H1 (cell line): ENCODE results near the gene OR2A2. TPM values are rescaled to one million over a fixed set of nuclear protein-coding genes. Genes with fewer than 3 reads are reported as not detected.

Experiments used
- CTCF ChIA-PET: fragments of 300-600 bp; sonication (Branson Sonifier 250); formaldehyde crosslinking; loops from one replicate; lab custom pipeline; 2021; ENCODE audit not compliant: partially characterized antibody; lab: Charles Lee
- POLR2A ChIA-PET: fragments of 300-600 bp; sonication (Branson Sonifier 250); formaldehyde crosslinking; loops from one replicate; lab custom pipeline; 2021; ENCODE audit warnings: inconsistent platforms; ENCODE audit not compliant: partially characterized antibody; lab: Charles Lee
- DNase-seq, 2 experiments: peaks; one replicate each; pipeline versions ENCODE4 v3.0.0 to v3.0.0-alpha.2; 2010 to 2022; ENCODE audit warnings: low spot score in 2 of 2, low read depth in 1 of 2, mixed read lengths in 1 of 2
- FAIRE-seq: peaks from 2 replicates; lab custom pipeline; 2011; peaks lifted over from hg19 to GRCh38; lab: Jason Lieb, UNC
- H2AFZ ChIP-seq: 2 replicates; pipeline ENCODE4 v1.8.1; 2012; ENCODE audit warnings: low read length, inconsistent platforms
- H2AK5ac ChIP-seq: 2 replicates; pipeline ENCODE4 v1.6.1; 2013; ENCODE audit warnings: low read depth, low read length
- H2BK120ac ChIP-seq: replicated peaks from 2 replicates; pipeline ENCODE3; 2013; ENCODE audit warnings: low read depth, low read length, inconsistent platforms
- H2BK12ac ChIP-seq: 2 replicates; pipeline ENCODE4 v1.6.1; 2013; ENCODE audit warnings: low read depth, low read length
- H2BK15ac ChIP-seq: 2 replicates; pipeline ENCODE4 v1.6.1; 2013; ENCODE audit warnings: low read length
- H2BK20ac ChIP-seq: 2 replicates; pipeline ENCODE4 v1.6.1; 2013; ENCODE audit warnings: low read length
- H2BK5ac ChIP-seq: 2 replicates; pipeline ENCODE4 v1.6.1; 2013; ENCODE audit warnings: low read depth, low read length
- H3K14ac ChIP-seq: 2 replicates; pipeline ENCODE4 v1.6.1; 2013; ENCODE audit warnings: inconsistent platforms; ENCODE audit not compliant: insufficient read length
- H3K18ac ChIP-seq: 2 replicates; pipeline ENCODE4 v1.6.1; 2013; ENCODE audit warnings: low read length; ENCODE audit errors: extremely low read depth
- H3K23ac ChIP-seq: 2 replicates; pipeline ENCODE4 v1.6.1; 2013; ENCODE audit warnings: inconsistent platforms; ENCODE audit not compliant: insufficient read length
- H3K23me2 ChIP-seq: 2 replicates; pipeline ENCODE4 v1.6.1; 2013; ENCODE audit warnings: low read depth, low read length
- H3K27ac ChIP-seq: 2 replicates; pipeline ENCODE4 v1.6.1; 2011; ENCODE audit warnings: low read depth, low read length, inconsistent platforms
- H3K27me3 ChIP-seq, 4 experiments: replicated peaks in 1 of 4; 1 replicate in 1 of 4; 2 replicates in 3 of 4; pipeline versions ENCODE4 v1.6.1 to v1.8.1; 2011 to 2013; ENCODE audit warnings: low read length in 3 of 4, mild to moderate bottlenecking in 3 of 4, inconsistent platforms in 2 of 4, mixed read lengths in 2 of 4, moderate library complexity in 1 of 4; ENCODE audit not compliant: control insufficient read depth in 3 of 4, insufficient read depth in 3 of 4; ENCODE audit errors: extremely low read depth in 1 of 4
- H3K36me3 ChIP-seq, 4 experiments: 2 replicates each; pipeline versions ENCODE4 v1.6.1 to v1.8.1; 2011 to 2013; ENCODE audit warnings: mild to moderate bottlenecking in 4 of 4, low read length in 3 of 4, moderate library complexity in 2 of 4, control low read depth in 1 of 4, inconsistent platforms in 1 of 4; ENCODE audit not compliant: insufficient read depth in 4 of 4, control insufficient read depth in 2 of 4
- H3K4ac ChIP-seq: replicated peaks from 2 replicates; pipeline ENCODE3; 2013; ENCODE audit warnings: low read length, low read depth, mixed read lengths, inconsistent platforms; ENCODE audit not compliant: insufficient read length
- H3K4me1 ChIP-seq, 4 experiments: replicated peaks in 1 of 4; 1 replicate in 1 of 4; 2 replicates in 3 of 4; pipeline versions ENCODE4 v1.6.1 to v1.8.1; 2011 to 2013; ENCODE audit warnings: low read length in 3 of 4, inconsistent platforms in 2 of 4, mixed read lengths in 1 of 4; ENCODE audit not compliant: insufficient read depth in 4 of 4, control insufficient read depth in 3 of 4
- H3K4me2 ChIP-seq, 2 experiments: 2 replicates each; pipeline versions ENCODE4 v1.6.1 to v1.8.1; 2011 to 2013; ENCODE audit warnings: low read depth in 2 of 2, low read length in 2 of 2, control low read depth in 1 of 2, inconsistent platforms in 1 of 2, mild to moderate bottlenecking in 1 of 2; ENCODE audit not compliant: insufficient read depth in 1 of 2
- H3K4me3 ChIP-seq, 4 experiments: fragments of 200-600, 300-600 bp in 1 of 4; sonication (generic), shearing (Covaris generic), sonication (Bioruptor Twin) in 1 of 4; 2 replicates each; pipeline versions ENCODE4 v1.5.1 to v1.8.1; 2011 to 2016; ENCODE audit warnings: low read length in 4 of 4, low read depth in 3 of 4, control low read depth in 2 of 4, inconsistent platforms in 2 of 4, mild to moderate bottlenecking in 2 of 4, mixed read lengths in 1 of 4, moderate library complexity in 1 of 4; ENCODE audit not compliant: insufficient read depth in 2 of 4; ENCODE audit errors: extremely low read depth in 1 of 4
- H3K56ac ChIP-seq: replicated peaks from 2 replicates; pipeline ENCODE3; 2013; ENCODE audit warnings: low read depth, mild to moderate bottlenecking, mixed read lengths, low read length, inconsistent platforms; ENCODE audit not compliant: insufficient read length
- H3K79me1 ChIP-seq: 2 replicates; pipeline ENCODE4 v1.6.1; 2013; ENCODE audit warnings: low read depth, low read length, control low read depth
- H3K79me2 ChIP-seq, 2 experiments: 2 replicates each; pipeline versions ENCODE4 v1.6.1 to v1.8.1; 2012 to 2013; ENCODE audit warnings: low read length in 2 of 2, mild to moderate bottlenecking in 2 of 2, inconsistent platforms in 1 of 2; ENCODE audit not compliant: insufficient read depth in 2 of 2, control insufficient read depth in 1 of 2
- H3K9ac ChIP-seq, 4 experiments: replicated peaks in 1 of 4; 1 replicate in 1 of 4; 2 replicates in 3 of 4; pipeline versions ENCODE4 v1.6.1 to v1.8.1; 2011 to 2013; ENCODE audit warnings: low read depth in 3 of 4, low read length in 3 of 4, control low read depth in 2 of 4, mild to moderate bottlenecking in 2 of 4, moderate library complexity in 2 of 4, inconsistent platforms in 1 of 4; ENCODE audit errors: extremely low read depth in 1 of 4
- H3K9me3 ChIP-seq, 2 experiments: 2 replicates each; pipeline versions ENCODE4 v1.6.1 to v1.8.1; 2012 to 2013; ENCODE audit warnings: mild to moderate bottlenecking in 2 of 2, moderate library complexity in 2 of 2, control low read depth in 1 of 2, inconsistent platforms in 1 of 2, low read depth in 1 of 2, low read length in 1 of 2, mixed read lengths in 1 of 2; ENCODE audit not compliant: insufficient read depth in 2 of 2
- H4K20me1 ChIP-seq, 2 experiments: replicated peaks in 1 of 2; 2 replicates each; pipeline versions ENCODE3 to v1.8.1; 2011 to 2013; ENCODE audit warnings: inconsistent platforms in 2 of 2, low read length in 2 of 2, mild to moderate bottlenecking in 1 of 2; ENCODE audit not compliant: insufficient read depth in 2 of 2, control insufficient read depth in 1 of 2
- H4K5ac ChIP-seq: 2 replicates; pipeline ENCODE4 v1.6.1; 2013; ENCODE audit warnings: low read length, low read depth, mixed read lengths, inconsistent platforms; ENCODE audit not compliant: insufficient read length
- H4K8ac ChIP-seq: 2 replicates; pipeline ENCODE4 v1.8.0; 2013; ENCODE audit warnings: mild to moderate bottlenecking, moderate library complexity, low read length, inconsistent platforms; ENCODE audit not compliant: insufficient read depth; ENCODE audit errors: extremely low read depth
- H4K91ac ChIP-seq: replicated peaks from 2 replicates; pipeline ENCODE3; 2013; ENCODE audit warnings: low read length, mixed read lengths, inconsistent platforms; ENCODE audit not compliant: insufficient read length
- ASH2L ChIP-seq: fragments of 200-600, 300-600 bp; sonication (generic); IDR thresholded peaks from one replicate; pipeline ENCODE4 v1.7.1; 2017; ENCODE audit warnings: low read length
- ATF2 ChIP-seq: IDR thresholded peaks from 2 replicates; pipeline ENCODE4 v1.6.1; 2012; ENCODE audit warnings: low read length, inconsistent platforms
- BACH1 ChIP-seq: IDR thresholded peaks from 2 replicates; pipeline ENCODE4 v1.6.1; 2012; ENCODE audit warnings: low read length, improper control_type of control experiment
- CHD1 ChIP-seq: IDR thresholded peaks from 2 replicates; pipeline ENCODE4 v1.6.1; 2012; ENCODE audit warnings: low read depth, low read length, improper control_type of control experiment
- JUND ChIP-seq: IDR thresholded peaks from 2 replicates; pipeline ENCODE4 v1.6.1; 2011; ENCODE audit warnings: mild to moderate bottlenecking, improper control_type of control experiment, low read length
- POLR2AphosphoS5 ChIP-seq: IDR thresholded peaks from 2 replicates; pipeline ENCODE4 v1.6.1; 2011; ENCODE audit warnings: low read depth, low read length
- RXRA ChIP-seq: IDR thresholded peaks from 2 replicates; pipeline ENCODE4 v1.6.1; 2011; ENCODE audit warnings: low read depth, mild to moderate bottlenecking, low read length, moderate library complexity; ENCODE audit not compliant: insufficient read depth
- SP1 ChIP-seq: IDR thresholded peaks from 2 replicates; pipeline ENCODE4 v1.6.1; 2011; ENCODE audit warnings: low read depth, low read length
- SUZ12 ChIP-seq: fragments of 200-600 bp; sonication (generic); IDR thresholded peaks from 2 replicates; pipeline ENCODE4 v1.6.1; 2012; ENCODE audit warnings: mild to moderate bottlenecking, inconsistent platforms, low read length, moderate library complexity, mixed read lengths
- TAF1 ChIP-seq: IDR thresholded peaks from 2 replicates; pipeline ENCODE4 v1.6.1; 2011; ENCODE audit warnings: mild to moderate bottlenecking, low read depth, low read length
- TBP ChIP-seq: IDR thresholded peaks from 2 replicates; pipeline ENCODE4 v1.6.1; 2011; ENCODE audit warnings: low read depth, low read length, improper control_type of control experiment
- WGBS, 2 experiments: shearing (Covaris generic) in 1 of 2; methylation state at CpG; one replicate each; pipeline versions ENCODE4 v1.1.6 to v1.1.7; 2013 to 2015; ENCODE audit warnings: low lambda C conversion rate in 2 of 2, mixed read lengths in 2 of 2, inconsistent platforms in 1 of 2, low coverage in 1 of 2, missing lambda C conversion rate in 1 of 2; ENCODE audit not compliant: insufficient replicate concordance in 2 of 2, insufficient coverage in 1 of 2, insufficient read length in 1 of 2; ENCODE audit errors: extremely low coverage in 1 of 2, missing lambda C conversion rate in 1 of 2; 5-methylcytosine and 5-hydroxymethylcytosine counted together
- polyA plus RNA-seq, 7 experiments: library from polyadenylated mRNA; depleted of rRNA in 3 of 7; stranded (reverse) in 5 of 7; unstranded in 2 of 7; fragments of >200 nt in 5 of 7; fragments of 200-250 nt in 2 of 7; gene quantifications; 1 replicate in 5 of 7; 2 replicates in 1 of 7; 4 replicates in 1 of 7; pipeline versions ENCODE4 v1.2.1 to v1.2.3, GENCODE V29; 2011 to 2013; ENCODE audit warnings: missing spikeins in 2 of 7, mixed read lengths in 2 of 7
- total RNA-seq: library from RNA; stranded (reverse); fragmentation: NEBNext Ultra II Directional; extraction: Animal tissue kit (Norgen Biotek cat#: 25700); gene quantifications from 2 replicates; pipeline ENCODE4 v1.2.1, GENCODE V29; 2021

Gene OR2A2
- total and polyA plus RNA-seq, 2 of the 8 experiments (the other 6 are each of a cell fraction or from before 2014, with no cell fraction given), result not detected

- no peaks in the 10 kb centered on the region for H3K4me1 ChIP-seq
- no peak overlapping the region for H3K9ac ChIP-seq
- H3K79me1 ChIP-seq, result no peaks in the 10 kb centered on the region
- CTCF ChIA-PET, result no interaction called here
- no peaks in the 10 kb centered on the region for H3K36me3 ChIP-seq
- no peak overlapping the region for H2BK120ac ChIP-seq
- no peaks in the 10 kb centered on the region for H3K27me3 ChIP-seq
- H3K18ac ChIP-seq, result no peak overlapping the region
- TF ChIP-seq JUND (no peak), TAF1 (no peak), ATF2 (no peak), SUZ12 (no peak), TBP (no peak), RXRA (no peak), POLR2AphosphoS5 (no peak), CHD1 (no peak), SP1 (no peak), ASH2L (no peak), BACH1 (no peak)
- TF ChIP-seq, all 59 proteins: peak for 0
- Histone ChIP-seq H3K27ac (no peak overlapping the region), H2BK20ac (no peak overlapping the region), H3K4me3 (no peak overlapping the region), H3K9me3 (no peaks in the 10 kb centered on the region), H2AFZ (no peak overlapping the region), H3K23me2 (no peaks in the 10 kb centered on the region), H2BK15ac (no peak overlapping the region), H3K56ac (no peak overlapping the region), H3K4ac (no peak overlapping the region), H4K5ac (no peak overlapping the region), H4K8ac (no peak overlapping the region), H4K20me1 (no peaks in the 10 kb centered on the region), H2BK5ac (no peak overlapping the region), H2AK5ac (no peak overlapping the region), H3K23ac (no peak overlapping the region), H4K91ac (no peak overlapping the region), H2BK12ac (no peak overlapping the region), H3K14ac (no peak overlapping the region), H3K4me2 (no peak overlapping the region), H3K79me2 (no peaks in the 10 kb centered on the region)
- FAIRE-seq (no peak), DNase-seq (no peak)
- 92% methylated on average over 3 of the region's 3 CpGs; no CpG with 5 or more reads in 1 of the 2 experiments for WGBS, 2 experiments
- POLR2A ChIA-PET, result no interaction called here
These were observed 8.8 kb upstream of the OR2A2 start for GRCh38 chr7:144100607-144101006.
